IMR-90 (cell line): ENCODE measurements around the gene ZCWPW1. TPM values are rescaled to one million over a fixed set of nuclear protein-coding genes. Genes with fewer than 3 reads are reported as not detected.

Source experiments
- ATAC-seq: fragments of 200-7000 bp; cut with Tn5 transposase; 2 replicates; pipeline ENCODE4 v1.9.1; 2020; ENCODE audit warnings: low read depth, mild to moderate bottlenecking, moderate library complexity
- BruUV-seq: library from RNA; stranded (reverse); fragments of 400-500 nt; replicated peaks from 2 replicates; lab custom pipeline; 2021; lab: Mats Ljungman, UMichigan
- CTCF ChIA-PET: fragments of 300-600 bp; formaldehyde crosslinking; extraction: SDS; loops from one replicate; lab custom pipeline; 2021; ENCODE audit warnings: antibody characterized with exemption; lab: Yijun Ruan, JAX
- POLR2A ChIA-PET: fragments of 300-600 bp; sonication (Branson Sonifier 250); formaldehyde crosslinking; loops from one replicate; lab custom pipeline; 2022; ENCODE audit warnings: antibody characterized with exemption; ENCODE audit not compliant: unreplicated experiment; lab: Charles Lee
- DNase-seq: peaks from one replicate; pipeline ENCODE4 v3.0.0; 2013
- H2AFZ ChIP-seq: replicated peaks from 2 replicates; pipeline ENCODE3; 2013; ENCODE audit warnings: low read length, mild to moderate bottlenecking; ENCODE audit not compliant: poor library complexity
- H2AK5ac ChIP-seq: 2 replicates; pipeline ENCODE4 v1.6.1; 2013; ENCODE audit warnings: low read depth, low read length, inconsistent platforms
- H2AK9ac ChIP-seq: replicated peaks from 2 replicates; pipeline ENCODE3; 2013; ENCODE audit warnings: mild to moderate bottlenecking, low read depth, low read length, moderate library complexity; ENCODE audit not compliant: poor library complexity
- H2BK120ac ChIP-seq: 2 replicates; pipeline ENCODE4 v1.6.1; 2013; ENCODE audit warnings: low read depth, low read length, inconsistent platforms
- H2BK15ac ChIP-seq: 3 replicates; pipeline ENCODE4 v1.6.1; 2013; ENCODE audit warnings: low read depth, low read length, inconsistent platforms
- H2BK20ac ChIP-seq: 2 replicates; pipeline ENCODE4 v1.6.1; 2013; ENCODE audit warnings: low read depth, mild to moderate bottlenecking, inconsistent platforms, low read length, moderate library complexity
- H2BK5ac ChIP-seq: 2 replicates; pipeline ENCODE4 v1.6.1; 2013; ENCODE audit warnings: mild to moderate bottlenecking, low read depth, low read length, inconsistent platforms; ENCODE audit not compliant: poor library complexity, severe bottlenecking
- H3K14ac ChIP-seq: replicated peaks from 2 replicates; pipeline ENCODE4 v1.6.1; 2013; ENCODE audit warnings: low read depth, low read length, inconsistent platforms
- H3K18ac ChIP-seq: 2 replicates; pipeline ENCODE4 v1.6.1; 2013; ENCODE audit warnings: low read depth, low read length, control low read depth
- H3K23ac ChIP-seq: 2 replicates; pipeline ENCODE4 v1.6.1; 2013; ENCODE audit warnings: low read depth, low read length, inconsistent platforms
- H3K27ac ChIP-seq: 2 replicates; pipeline ENCODE4 v1.5.1; 2013; ENCODE audit warnings: mild to moderate bottlenecking, control low read depth, low read length; ENCODE audit not compliant: insufficient read depth
- H3K27me3 ChIP-seq: 2 replicates; pipeline ENCODE4 v1.6.1; 2013; ENCODE audit warnings: low read length; ENCODE audit not compliant: control insufficient read depth, insufficient read depth
- H3K36me3 ChIP-seq: 2 replicates; pipeline ENCODE4 v1.6.1; 2013; ENCODE audit warnings: low read length, mixed read lengths; ENCODE audit not compliant: control insufficient read depth, insufficient read depth
- H3K4ac ChIP-seq: 2 replicates; pipeline ENCODE4 v1.6.1; 2013; ENCODE audit warnings: low read depth, low read length, inconsistent platforms
- H3K4me1 ChIP-seq: 2 replicates; pipeline ENCODE4 v1.6.1; 2013; ENCODE audit warnings: low read length, mixed read lengths; ENCODE audit not compliant: control insufficient read depth, insufficient read depth
- H3K4me2 ChIP-seq: 2 replicates; pipeline ENCODE4 v1.6.1; 2013; ENCODE audit warnings: low read depth, mild to moderate bottlenecking, control low read depth, low read length, moderate library complexity
- H3K4me3 ChIP-seq: 2 replicates; pipeline ENCODE4 v1.5.1; 2013; ENCODE audit warnings: low read depth, mild to moderate bottlenecking, control low read depth, low read length, moderate library complexity; ENCODE audit not compliant: insufficient read depth
- H3K56ac ChIP-seq: 2 replicates; pipeline ENCODE4 v1.6.1; 2013; ENCODE audit warnings: low read length, inconsistent platforms; ENCODE audit not compliant: insufficient read depth; ENCODE audit errors: extremely low read depth
- H3K79me1 ChIP-seq, 2 experiments: 2 replicates each; pipeline ENCODE4 v1.6.1; 2013; ENCODE audit warnings: low read length in 2 of 2, inconsistent platforms in 1 of 2, low read depth in 1 of 2
- H3K9ac ChIP-seq: 2 replicates; pipeline ENCODE4 v1.6.1; 2013; ENCODE audit warnings: low read depth, low read length, control low read depth
- H3K9me1 ChIP-seq: 2 replicates; pipeline ENCODE4 v1.6.1; 2013; ENCODE audit warnings: low read length, inconsistent platforms; ENCODE audit not compliant: insufficient read depth
- H3K9me3 ChIP-seq: 2 replicates; pipeline ENCODE4 v1.6.1; 2013; ENCODE audit warnings: low read length; ENCODE audit not compliant: control insufficient read depth, insufficient read depth
- H4K20me1 ChIP-seq: 2 replicates; pipeline ENCODE4 v1.6.1; 2013; ENCODE audit warnings: low read length, inconsistent platforms; ENCODE audit not compliant: insufficient read depth
- H4K5ac ChIP-seq: 2 replicates; pipeline ENCODE4 v1.6.1; 2013; ENCODE audit warnings: mild to moderate bottlenecking, low read depth, low read length, control low read depth
- H4K8ac ChIP-seq, 2 experiments: 2 replicates each; pipeline ENCODE4 v1.6.1; 2013; ENCODE audit warnings: low read depth in 2 of 2, low read length in 2 of 2, control low read depth in 1 of 2, inconsistent platforms in 1 of 2
- H4K91ac ChIP-seq: 2 replicates; pipeline ENCODE4 v1.6.1; 2013; ENCODE audit warnings: low read depth, low read length, inconsistent platforms; ENCODE audit not compliant: insufficient read depth
- BHLHE40 ChIP-seq: fragments of 150-350 bp; IDR thresholded peaks from 2 replicates; pipeline ENCODE4 v1.6.1; 2016; ENCODE audit warnings: mild to moderate bottlenecking, low read depth, low read length
- CEBPB ChIP-seq: IDR thresholded peaks from 2 replicates; pipeline ENCODE4 v1.6.1; 2012; ENCODE audit warnings: low read depth, low read length, improper control_type of control experiment
- CHD1 ChIP-seq: IDR thresholded peaks from 2 replicates; pipeline ENCODE4 v1.6.1; 2012; ENCODE audit warnings: low read depth, low read length, improper control_type of control experiment
- CTCF ChIP-seq: conservative IDR thresholded peaks from 2 replicates; pipeline ENCODE4 v1.5.1; 2012; ENCODE audit warnings: mild to moderate bottlenecking, low read depth, low read length, improper control_type of control experiment
- ELK1 ChIP-seq: fragments of 150-350 bp; IDR thresholded peaks from 2 replicates; pipeline ENCODE4 v1.6.1; 2016; ENCODE audit warnings: low read depth, mild to moderate bottlenecking, low read length, moderate library complexity, borderline replicate concordance
- FOS ChIP-seq: fragments of 150-350 bp; IDR thresholded peaks from 2 replicates; pipeline ENCODE4 v1.6.1; 2016; ENCODE audit warnings: low read depth, low read length
- MAFK ChIP-seq: IDR thresholded peaks from 2 replicates; pipeline ENCODE4 v1.6.1; 2012; ENCODE audit warnings: low read depth, low read length, improper control_type of control experiment
- MXI1 ChIP-seq: IDR thresholded peaks from 2 replicates; pipeline ENCODE4 v1.6.1; 2012; ENCODE audit warnings: low read depth, mild to moderate bottlenecking, low read length, moderate library complexity, borderline replicate concordance
- NFE2L2 ChIP-seq: fragments of 150-350 bp; IDR thresholded peaks from 2 replicates; pipeline ENCODE4 v1.6.1; 2016; ENCODE audit warnings: low read depth, mild to moderate bottlenecking, low read length
- POLR2A ChIP-seq: IDR thresholded peaks from 2 replicates; pipeline ENCODE4 v1.6.1; 2012; ENCODE audit warnings: mild to moderate bottlenecking, low read depth, low read length
- RAD21 ChIP-seq: IDR thresholded peaks from 2 replicates; pipeline ENCODE4 v1.6.1; 2012; ENCODE audit warnings: low read length, improper control_type of control experiment
- RCOR1 ChIP-seq: IDR thresholded peaks from 2 replicates; pipeline ENCODE4 v1.6.1; 2012; ENCODE audit warnings: mild to moderate bottlenecking, low read length, improper control_type of control experiment; ENCODE audit not compliant: insufficient replicate concordance
- RFX5 ChIP-seq: IDR thresholded peaks from 2 replicates; pipeline ENCODE4 v1.8.0; 2012; ENCODE audit warnings: low read depth, mild to moderate bottlenecking, low read length, moderate library complexity
- SMC3 ChIP-seq: fragments of 150-350 bp; IDR thresholded peaks from 2 replicates; pipeline ENCODE4 v1.6.1; 2016; ENCODE audit warnings: low read depth, mild to moderate bottlenecking, antibody characterized with exemption, low read length, moderate library complexity
- USF2 ChIP-seq: fragments of 150-350 bp; IDR thresholded peaks from 2 replicates; pipeline ENCODE4 v1.6.1; 2017; ENCODE audit warnings: mild to moderate bottlenecking, antibody characterized with exemption, low read length, low read depth
- WGBS, 2 experiments: methylation state at CpG; one replicate each; pipeline versions ENCODE4 v1.1.5 to v1.1.7; 2013; ENCODE audit warnings: missing lambda C conversion rate in 2 of 2; ENCODE audit not compliant: insufficient read length in 1 of 2; ENCODE audit errors: extremely low coverage in 2 of 2; 5-methylcytosine and 5-hydroxymethylcytosine counted together
- dilution Hi-C: fragments of 300-500 bp; cut with HindIII; formaldehyde crosslinking; loops from one replicate; pipeline ENCODE4 v1.14.3; 2018; ENCODE audit warnings: low sequenced_read_pairs; ENCODE audit not compliant: unreplicated experiment
- in situ Hi-C: fragments of 300-500 bp; cut with MboI; formaldehyde crosslinking; loops from 3 replicates; pipeline ENCODE4 v1.14.3; 2019; ENCODE audit warnings: low sequenced_read_pairs, inconsistent platforms, mixed read lengths
- intact Hi-C: fragments of 100-400 bp; cut with micrococcal nuclease; formaldehyde crosslinking; loops from 2 replicates; pipeline ENCODE4 v1.10.0; 2022
- polyA plus RNA-seq, 3 experiments: library from polyadenylated mRNA; depleted of rRNA; stranded (reverse); fragments of >200 nt; gene quantifications; 2 replicates each; pipeline ENCODE4 v1.2.3, GENCODE V29; 2012; ENCODE audit warnings: low replicate concordance in 1 of 3
- total RNA-seq: library from RNA; depleted of rRNA; stranded (reverse); fragments of >200 nt; gene quantifications from 2 replicates; pipeline ENCODE4 v1.2.3, GENCODE V29; 2012

The ZCWPW1 gene
- total and polyA plus RNA-seq, 2 of the 4 experiments (the other 2 are of a cell fraction) = 0.72 to 1.3 TPM

GRCh38 chr7:100432053-100432452, 3.5 kb upstream of the ZCWPW1 start:
- CTCF ChIA-PET = no interaction called here
- Histone ChIP-seq H3K4me3 (no peak overlapping the region), H3K9ac (no peak overlapping the region), H2AK9ac (no peak overlapping the region), H3K79me1 (peaks cover 15 to 56% of the 10 kb centered on the region in 2 experiments), H3K56ac (no peak overlapping the region), H3K23ac (no peak overlapping the region), H4K91ac (no peak overlapping the region), H2AK5ac (0 out of 2 replicates have a peak overlapping the region, but pooled peaks have one; percentile 3), H3K4me2 (no peak overlapping the region), H4K20me1 (peaks cover 13% of the 10 kb centered on the region), H2BK15ac (no peak overlapping the region), H3K4me1 (peaks cover 8% of the 10 kb centered on the region; the same call in 1 of the 2 replicates), H2BK20ac (no peak overlapping the region), H3K9me3 (no peaks in the 10 kb centered on the region), H3K18ac (no peak overlapping the region), H3K36me3 (peaks cover 28% of the 10 kb centered on the region), H3K27me3 (no peaks in the 10 kb centered on the region), H3K4ac (no peak overlapping the region), H4K8ac (no peak overlapping the region), H2BK120ac (no peak overlapping the region), H3K9me1 (peaks cover 13% of the 10 kb centered on the region), H3K14ac (no peak overlapping the region), H2AFZ (no peak overlapping the region), H2BK5ac (no peak overlapping the region), H3K27ac (no peak overlapping the region), H4K5ac (no peak overlapping the region)
- DNase-seq (no peak), ATAC-seq (no peak)
- dilution Hi-C loops = no loop called here
- intact Hi-C loops = no loop called here
- BruUV-seq = no TSS peak
- WGBS, 2 experiments = no CpG with 5 or more reads among the region's 4 CpGs
- TF ChIP-seq USF2 = no peak
- no peak for TF ChIP-seq NFE2L2
- TF ChIP-seq MAFK = no peak
- TF ChIP-seq RCOR1 = no peak
- no peak for TF ChIP-seq RAD21
- TF ChIP-seq CTCF = no peak
- TF ChIP-seq RFX5 = no peak
- TF ChIP-seq CEBPB = no peak
- TF ChIP-seq FOS = no peak
- no peak for TF ChIP-seq POLR2A
- no peak for TF ChIP-seq SMC3
- TF ChIP-seq ELK1 = no peak
- TF ChIP-seq CHD1 = no peak
- TF ChIP-seq BHLHE40 = no peak
- no peak for TF ChIP-seq MXI1
- in situ Hi-C loops = loop anchor here (25.0 kb wide), 1 partner anchor 680 kb away; no protein-coding TSS in a partner anchor
- POLR2A ChIA-PET = interaction anchor here (0.7 kb wide), 1 partner anchor 12 kb away, joined by 3 read pairs; no protein-coding TSS in a partner anchor
